NCI-H446 treated with DMSO at 0.1 percent for 48 hours (cell line): Measurements from ENCODE around the gene SEC11A.
A peak's percentile ranks its signal among the peaks of the same experiment; 100 is the strongest.
"Not testable (repeated sequence)": the region's sequence is repeated elsewhere in the genome, so short reads cannot be mapped to it uniquely, and the experiment has no call there.

Source experiments
- DNase-seq: peaks from one replicate; lab custom pipeline; 2025; lab: John Stamatoyannopoulos, UW

Gene SEC11A

GRCh38 chr15:84681831-84682230 lies 34.1 kb downstream of the SEC11A start:
- DNase-seq = no peak

DNA sequence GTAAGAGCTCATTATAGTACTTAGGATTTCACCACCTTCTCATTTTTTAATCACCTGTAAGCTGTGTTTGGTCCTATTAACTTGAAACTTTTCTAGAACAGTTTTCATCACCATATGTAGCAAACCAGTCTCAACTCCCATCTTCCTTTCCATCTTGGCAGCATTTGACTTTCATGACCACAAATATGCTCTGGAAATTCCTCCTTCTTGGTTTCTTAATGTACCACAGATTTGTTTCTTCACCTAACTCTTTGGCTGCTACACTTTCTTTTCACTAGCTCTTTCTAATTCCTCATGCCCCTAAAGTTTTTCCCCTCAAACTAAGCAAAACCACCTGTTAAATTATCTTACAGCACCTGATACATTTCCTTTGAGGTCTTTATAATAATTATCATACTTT lies 44.7 kb downstream of the SEC11A start:
- no peak for DNase-seq

- no peak for DNase-seq
These were observed 46.2 kb downstream of the SEC11A start for GRCh38 chr15:84669726-84670125.

- no peak for DNase-seq
These were observed 47.5 kb downstream of the SEC11A start for GRCh38 chr15:84668221-84668982.

GRCh38 chr15:84666373-84666772 lies 49.6 kb downstream of the SEC11A start:
- DNase-seq = no peak

- no peak for DNase-seq
These were observed 54.9 kb downstream of the SEC11A start for GRCh38 chr15:84661001-84661400.

DNA sequence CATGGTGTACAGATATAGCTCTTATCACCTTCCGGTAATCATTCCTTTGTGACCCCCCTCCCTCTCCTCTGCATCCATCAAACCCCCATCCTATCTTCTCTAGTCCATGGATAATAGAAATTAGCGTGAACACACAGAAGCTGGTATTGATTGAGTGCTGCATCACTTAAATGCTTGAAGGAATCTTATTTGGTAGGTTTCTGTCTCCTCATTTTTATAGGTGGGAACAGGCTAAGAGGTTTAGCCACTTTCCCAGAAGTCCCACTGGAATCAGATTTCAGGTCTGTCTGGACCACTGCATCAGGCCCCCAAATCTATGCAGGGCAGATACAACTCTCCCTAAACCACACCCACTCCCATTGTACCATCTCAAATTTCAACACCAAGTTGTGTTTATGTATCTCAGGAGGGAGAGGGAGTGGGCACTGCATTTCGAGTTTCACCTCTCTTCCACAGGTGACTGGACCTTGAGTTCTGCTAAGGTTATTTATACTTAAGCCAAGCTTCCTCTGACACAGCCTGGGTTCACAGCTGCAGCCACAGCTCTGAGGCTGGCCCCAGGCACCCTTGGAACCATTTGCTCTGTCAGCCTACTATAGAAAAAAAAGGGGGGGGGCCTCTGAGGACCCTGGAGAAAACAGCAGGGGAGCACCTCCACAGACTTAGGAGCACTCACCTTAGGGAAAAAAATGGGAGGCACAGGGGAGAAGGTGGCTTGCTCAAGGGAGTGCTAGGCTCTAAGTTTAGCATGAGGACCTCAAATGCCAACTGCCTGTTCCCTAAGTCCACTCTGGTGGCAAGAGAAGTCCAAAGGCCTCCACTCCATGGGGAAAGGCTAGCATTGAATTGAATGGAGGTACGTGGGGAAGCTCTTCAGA lies 55.8 kb downstream of the SEC11A start:
- no peak for DNase-seq

- no peak for DNase-seq
These were observed 57.0 kb downstream of the SEC11A start for GRCh38 chr15:84658788-84659411.

DNA sequence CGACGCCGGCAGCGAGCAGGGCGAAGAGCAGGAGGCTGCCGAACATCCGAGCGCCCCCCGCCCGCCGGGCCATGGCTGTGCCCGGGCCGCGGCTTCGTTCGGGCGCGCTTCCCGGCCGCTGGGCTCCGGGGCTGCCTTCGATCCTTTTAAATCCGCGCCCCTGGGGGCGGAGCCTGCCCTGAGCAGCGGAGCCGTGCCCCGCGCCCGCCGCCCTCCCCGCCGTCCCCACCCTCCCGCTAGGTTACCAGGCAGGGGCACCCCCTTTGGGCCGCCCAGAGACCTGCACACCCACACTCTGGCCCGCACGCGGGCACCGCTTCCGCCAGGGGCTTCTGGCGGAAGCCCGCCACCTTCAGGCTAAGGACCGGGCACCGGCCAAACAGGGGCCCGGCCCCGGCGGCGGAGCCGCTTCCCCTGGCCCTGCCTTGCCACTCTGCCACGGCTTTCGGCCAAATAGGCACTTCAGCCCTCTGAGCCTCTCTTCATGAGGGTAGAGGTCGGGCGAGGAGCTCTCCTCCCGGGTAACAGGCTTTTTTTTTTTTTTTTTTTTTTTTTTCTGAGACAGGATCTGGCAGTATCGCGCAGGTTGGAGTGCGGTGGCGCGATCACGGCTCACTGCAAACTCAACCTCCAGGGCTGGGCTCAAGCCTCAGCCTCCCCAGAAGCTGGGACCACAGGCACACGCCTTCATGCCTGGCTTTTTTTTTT lies 57.7 kb downstream of the SEC11A start, which contains the start of gene NMB:
Gene NMB, minus strand, starts transcription at position 120 of the 708 bp plus-strand sequence. Its CDS starts 47 bp downstream, at position 73.
- peak; percentile 60 for DNase-seq

- DNase-seq = no peak
These were observed 58.2 kb downstream of the SEC11A start for GRCh38 chr15:84657748-84658079.

- DNase-seq = no peak
These were observed 59.0 kb downstream of the SEC11A start for GRCh38 chr15:84656972-84657371.

DNA sequence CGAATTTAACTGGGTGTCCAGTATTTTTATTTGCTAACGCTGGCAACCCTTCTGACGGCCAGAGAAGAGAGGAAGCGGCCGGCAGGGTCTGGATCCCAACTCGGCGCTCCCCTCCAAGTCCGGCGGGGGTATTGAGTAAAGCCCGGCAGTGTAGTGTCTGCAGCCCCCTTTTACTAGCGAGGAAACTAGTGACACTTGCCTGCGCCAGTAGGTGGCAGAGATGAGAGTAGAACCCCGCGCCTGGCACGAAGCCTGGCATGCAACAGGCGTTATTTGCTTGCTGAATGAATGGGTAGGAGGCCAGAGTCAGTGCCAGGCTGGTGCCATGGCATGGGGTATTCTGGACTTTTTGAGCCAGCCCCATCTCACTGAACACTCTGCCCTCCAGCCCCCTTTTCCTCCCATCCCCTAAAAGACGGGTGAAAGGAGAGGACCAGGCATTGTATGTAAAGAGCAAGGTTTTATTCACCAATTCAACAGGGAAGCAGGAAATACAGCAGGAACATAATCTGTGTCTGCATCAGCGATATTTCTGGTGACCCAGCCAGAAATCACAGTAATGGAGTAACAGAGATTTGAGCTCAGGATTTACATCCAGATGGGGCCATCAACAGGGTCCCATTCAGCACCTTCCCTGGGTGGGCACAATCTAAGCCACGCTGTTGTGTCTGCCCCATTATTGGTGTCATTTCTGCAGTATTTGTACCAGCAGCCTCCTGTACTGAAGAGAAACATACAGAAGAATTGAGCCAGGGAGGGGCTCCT lies 61.1 kb downstream of the SEC11A start:
- peak; percentile 73 for DNase-seq

GRCh38 chr15:84653910-84654688 lies 61.8 kb downstream of the SEC11A start, which contains the start of gene WDR73:
Gene WDR73, minus strand, starts transcription at chr15:84654283. Its CDS starts 9 bp downstream, at chr15:84654274.
- peak; percentile 84 for DNase-seq

DNA sequence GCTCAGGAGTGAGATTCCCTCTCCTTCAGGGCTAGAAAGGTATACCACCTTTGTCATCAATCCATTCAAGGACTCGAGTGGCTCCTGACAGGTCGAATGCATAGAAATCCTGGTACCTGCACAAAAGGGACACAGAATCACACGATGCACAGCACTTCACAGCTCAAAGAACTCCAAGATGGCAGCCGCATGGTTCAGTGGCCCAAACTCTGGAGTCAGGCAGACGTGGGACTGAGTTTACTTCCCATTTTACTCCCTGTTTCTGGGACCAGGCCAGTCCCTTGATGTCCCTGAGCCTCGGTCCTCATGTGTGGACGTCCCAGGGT lies 62.4 kb downstream of the SEC11A start:
- DNase-seq = no peak

GRCh38 chr15:84649706-84650105 lies 66.2 kb downstream of the SEC11A start:
- no peak for DNase-seq

GRCh38 chr15:84648539-84648938 lies 67.4 kb downstream of the SEC11A start:
- DNase-seq = no peak

- no peak for DNase-seq
These were observed 68.2 kb downstream of the SEC11A start for GRCh38 chr15:84647726-84648125.

DNA sequence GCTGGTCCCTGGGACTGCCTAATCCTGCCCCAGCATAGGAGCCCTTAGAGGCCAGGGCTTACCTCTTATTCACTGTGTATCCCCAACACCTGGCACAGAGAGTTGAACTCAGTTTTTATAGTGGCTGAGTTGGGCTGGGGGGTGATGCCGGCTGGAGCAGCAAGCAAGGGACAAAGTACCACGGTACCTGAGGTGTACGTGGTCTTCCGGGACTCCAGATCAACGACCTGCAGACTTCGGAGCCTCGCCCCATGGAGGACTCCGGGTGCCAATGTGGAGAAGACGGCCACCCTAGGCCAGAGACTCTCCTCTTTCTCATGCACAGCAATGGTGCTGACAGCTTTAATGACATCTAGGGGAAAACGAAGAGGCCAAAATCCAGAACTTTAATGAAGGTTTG lies 69.9 kb downstream of the SEC11A start:
- DNase-seq = no peak

- DNase-seq = no peak
These were observed 70.4 kb downstream of the SEC11A start for GRCh38 chr15:84645496-84645895.

DNA sequence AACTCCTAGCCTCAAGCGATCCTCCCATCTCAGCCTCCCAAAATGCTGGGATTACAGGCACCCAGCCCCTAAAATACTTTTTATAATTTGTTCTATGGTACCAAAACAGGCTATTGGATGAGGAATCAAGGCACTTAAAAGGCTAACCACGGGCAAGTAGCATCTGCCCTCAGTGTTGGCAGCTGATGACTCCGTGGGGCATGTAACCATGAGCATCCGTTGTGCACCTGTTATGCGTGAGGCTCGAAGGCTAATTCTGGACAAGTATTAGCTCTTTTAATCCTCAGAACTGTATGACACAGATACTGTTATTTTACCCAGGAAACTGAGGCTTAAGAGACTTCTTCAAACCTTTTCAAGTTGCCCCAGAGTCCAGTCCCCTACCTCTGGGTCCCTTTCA lies 72.1 kb downstream of the SEC11A start:
- no peak for DNase-seq

DNA sequence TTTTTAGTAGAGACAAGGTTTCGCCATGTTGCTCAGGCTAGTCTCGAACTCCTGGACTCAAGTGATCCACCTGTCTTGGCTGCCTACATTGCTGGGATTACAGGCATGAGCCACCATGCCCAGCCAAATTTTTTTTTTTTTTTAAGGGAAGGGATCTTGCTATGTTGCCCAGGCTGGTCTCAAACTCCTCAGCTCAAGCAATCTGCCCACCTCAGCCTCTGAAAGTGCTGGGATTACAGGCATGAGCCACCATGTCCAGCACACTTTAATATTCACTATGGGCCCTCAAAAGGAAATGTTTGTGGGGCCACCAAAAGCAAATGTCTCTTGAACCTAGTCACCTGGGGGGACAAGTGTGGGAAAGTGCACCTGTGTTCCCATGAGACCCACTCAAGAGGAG lies 73.3 kb downstream of the SEC11A start:
- not testable (repeated sequence) for DNase-seq
